Endothelial cell of hepatic sinusoid (primary cell): Measurements from ENCODE around the gene TALDO1.

Source experiments
- in situ Hi-C: cut with HindIII; loops from 2 replicates; pipeline ENCODE4 v1.10.0; 2017; ENCODE audit warnings: low sequenced_read_pairs

TALDO1 gene

GRCh38 chr11:714436-714835 lies 32.8 kb upstream of the TALDO1 start:
- in situ Hi-C loops: no loop called here

GRCh38 chr11:719214-720016 lies 27.8 kb upstream of the TALDO1 start:
- in situ Hi-C loops: no loop called here

- in situ Hi-C loops: no loop called here
These were observed 27.1 kb upstream of the TALDO1 start for GRCh38 chr11:720017-720641.

- in situ Hi-C loops: no loop called here
These were observed 26.5 kb upstream of the TALDO1 start for GRCh38 chr11:720642-721246.

GRCh38 chr11:721247-721740 lies 26.0 kb upstream of the TALDO1 start:
- in situ Hi-C loops: no loop called here

GRCh38 chr11:721741-722345 lies 25.4 kb upstream of the TALDO1 start:
- in situ Hi-C loops: no loop called here

GRCh38 chr11:722346-722811 lies 24.9 kb upstream of the TALDO1 start:
- in situ Hi-C loops: no loop called here

GRCh38 chr11:723120-723883 lies 24.0 kb upstream of the TALDO1 start:
- in situ Hi-C loops: no loop called here

GRCh38 chr11:724049-724777 lies 23.1 kb upstream of the TALDO1 start:
- in situ Hi-C loops: no loop called here

GRCh38 chr11:724778-725386 lies 22.4 kb upstream of the TALDO1 start:
- in situ Hi-C loops: no loop called here

- in situ Hi-C loops: no loop called here
These were observed 21.6 kb upstream of the TALDO1 start for GRCh38 chr11:725624-726202.

GRCh38 chr11:726278-727220 lies 20.7 kb upstream of the TALDO1 start:
- in situ Hi-C loops: no loop called here

GRCh38 chr11:727281-727701 lies 20.0 kb upstream of the TALDO1 start:
- in situ Hi-C loops: no loop called here

GRCh38 chr11:727859-728748 lies 19.2 kb upstream of the TALDO1 start:
- in situ Hi-C loops: no loop called here

GRCh38 chr11:728901-729491 lies 18.3 kb upstream of the TALDO1 start:
- in situ Hi-C loops: no loop called here

- in situ Hi-C loops: no loop called here
These were observed 17.7 kb upstream of the TALDO1 start for GRCh38 chr11:729492-730074.
